CD4-positive, alpha-beta T cell treated with Interleukin-15 for 4 hours (primary cell): ENCODE data around the gene ZNF518B.
"Not testable (repeated sequence)": the region's sequence is repeated elsewhere in the genome, so short reads cannot be mapped to it uniquely, and the experiment has no call there.

Source experiments
- DNase-seq: peaks from one replicate; pipeline ENCODE4 v3.0.0-alpha.2; 2020; ENCODE audit warnings: low spot score

The ZNF518B gene

GRCh38 chr4:10456260-10456594 lies 999 bp downstream of the ZNF518B start:
- DNase-seq: no peak

- no peak for DNase-seq
These were observed 2.1 kb downstream of the ZNF518B start for GRCh38 chr4:10455133-10455532.

GRCh38 chr4:10454726-10455125 lies 2.5 kb downstream of the ZNF518B start:
- no peak for DNase-seq

GRCh38 chr4:10454121-10454520 lies 3.1 kb downstream of the ZNF518B start:
- DNase-seq: no peak

- no peak for DNase-seq
These were observed 8.2 kb downstream of the ZNF518B start for GRCh38 chr4:10448991-10449390.

- DNase-seq: no peak
These were observed 14.2 kb downstream of the ZNF518B start for GRCh38 chr4:10442976-10443375.

- no peak for DNase-seq
These were observed 15.7 kb downstream of the ZNF518B start for GRCh38 chr4:10441512-10441911.

- no peak for DNase-seq
These were observed 18.3 kb downstream of the ZNF518B start for GRCh38 chr4:10438924-10439323.

GRCh38 chr4:10437735-10438134 lies 19.5 kb downstream of the ZNF518B start:
- DNase-seq: no peak

GRCh38 chr4:10427680-10428079 lies 29.5 kb downstream of the ZNF518B start:
- DNase-seq: not testable (repeated sequence)

GRCh38 chr4:10421344-10422055 lies 35.7 kb downstream of the ZNF518B start:
- DNase-seq: no peak

- DNase-seq: no peak
These were observed 39.5 kb downstream of the ZNF518B start for GRCh38 chr4:10417740-10418139.

GRCh38 chr4:10416441-10416840 lies 40.8 kb downstream of the ZNF518B start:
- DNase-seq: no peak

GRCh38 chr4:10413177-10413576 lies 44.0 kb downstream of the ZNF518B start:
- DNase-seq: no peak

- DNase-seq: no peak
These were observed 51.6 kb downstream of the ZNF518B start for GRCh38 chr4:10405672-10406071.

- peak; percentile 28 for DNase-seq
These were observed 53.4 kb downstream of the ZNF518B start for GRCh38 chr4:10403633-10404445.

GRCh38 chr4:10395971-10396580 lies 61.1 kb downstream of the ZNF518B start:
- no peak for DNase-seq
